CD4-positive, alpha-beta memory T cell (primary cell): ENCODE data around the gene RFTN1. TPM values are rescaled to one million over a fixed set of nuclear protein-coding genes. Genes with fewer than 3 reads are reported as not detected.

Experiments
- CTCF ChIA-PET: fragments of 350-600 bp; sonication (Branson Sonifier 250); formaldehyde crosslinking; loops from one replicate; lab custom pipeline; 2021; ENCODE audit warnings: inconsistent platforms; ENCODE audit not compliant: partially characterized antibody; lab: Charles Lee
- POLR2A ChIA-PET: fragments of 350-600 bp; sonication (Branson Sonifier 250); formaldehyde crosslinking; loops from one replicate; lab custom pipeline; 2021; ENCODE audit not compliant: partially characterized antibody; lab: Charles Lee
- DNase-seq, 5 donors: peaks; one replicate each; pipeline versions ENCODE4 v3.0.0 to v3.0.0-alpha.2; 2020 to 2022; ENCODE audit warnings: mixed read lengths in 1 of 5
- H3K27ac ChIP-seq: one replicate; pipeline ENCODE4 v1.7.0; 2013; ENCODE audit warnings: low read depth, low read length
- H3K27me3 ChIP-seq: 2 replicates; pipeline ENCODE4 v1.7.0; 2013; ENCODE audit warnings: mild to moderate bottlenecking, low read length, moderate library complexity; ENCODE audit not compliant: insufficient read depth
- H3K36me3 ChIP-seq: 2 replicates; pipeline ENCODE4 v1.7.0; 2013; ENCODE audit warnings: mild to moderate bottlenecking, low read length, moderate library complexity; ENCODE audit not compliant: insufficient read depth
- H3K4me1 ChIP-seq: 2 replicates; pipeline ENCODE4 v1.7.0; 2013; ENCODE audit warnings: mild to moderate bottlenecking, low read length, moderate library complexity; ENCODE audit not compliant: insufficient read depth
- H3K4me3 ChIP-seq, 2 donors: one replicate each; pipeline ENCODE4 v1.7.0; 2013; ENCODE audit warnings: low read length in 2 of 2, mild to moderate bottlenecking in 1 of 2
- H3K9me3 ChIP-seq, 2 donors: one replicate each; pipeline ENCODE4 v1.7.0; 2013; ENCODE audit warnings: low read length in 2 of 2, control low read depth in 1 of 2; ENCODE audit not compliant: control insufficient read depth in 1 of 2
- H3K27ac Mint-ChIP-seq, 7 donors: one replicate each; pipeline ENCODE4 v1.8.0; 2020 to 2021; ENCODE audit warnings: mixed read lengths in 7 of 7, mild to moderate bottlenecking in 6 of 7, inconsistent platforms in 3 of 7, moderate library complexity in 3 of 7
- H3K27me3 Mint-ChIP-seq, 2 donors: one replicate each; pipeline ENCODE4 v1.8.0; 2020 to 2021; ENCODE audit warnings: mixed read lengths in 2 of 2
- H3K36me3 Mint-ChIP-seq, 2 donors: one replicate each; pipeline ENCODE4 v1.8.0; 2020 to 2021; ENCODE audit warnings: mixed read lengths in 2 of 2, inconsistent platforms in 1 of 2, mild to moderate bottlenecking in 1 of 2
- H3K4me1 Mint-ChIP-seq, 4 donors: one replicate each; pipeline ENCODE4 v1.8.0; 2020 to 2021; ENCODE audit warnings: mixed read lengths in 4 of 4, mild to moderate bottlenecking in 1 of 4
- H3K4me3 Mint-ChIP-seq, 8 donors: one replicate each; pipeline ENCODE4 v1.8.0; 2020 to 2021; ENCODE audit warnings: mixed read lengths in 8 of 8, mild to moderate bottlenecking in 7 of 8, moderate library complexity in 6 of 8, inconsistent platforms in 3 of 8
- H3K9me3 Mint-ChIP-seq, 8 donors: one replicate each; pipeline ENCODE4 v1.8.0; 2020 to 2021; ENCODE audit warnings: mixed read lengths in 8 of 8, mild to moderate bottlenecking in 5 of 8, inconsistent platforms in 3 of 8, moderate library complexity in 1 of 8
- intact Hi-C: fragments of 100-400 bp; cut with micrococcal nuclease; formaldehyde crosslinking; loops from one replicate; pipeline ENCODE4 v1.15.1; 2023
- polyA plus RNA-seq, 2 donors: library from polyadenylated mRNA; unstranded; fragments of 300-500 nt; fragmentation: Illumina TruSeq; gene quantifications; one replicate each; pipeline ENCODE4 v1.2.3, GENCODE V29; 2021
- total RNA-seq, 2 experiments: library from RNA; stranded (reverse); gene quantifications; one replicate each; pipeline ENCODE4 v1.2.3, GENCODE V29; 2021

Gene RFTN1
- total and polyA plus RNA-seq, 4 experiments from 2014 or later, result 38.3 to 59.7 (median 52.0) TPM

GRCh38 chr3:16466822-16467221, 46.7 kb downstream of the RFTN1 start:
- ChIA-PET POLR2A (interaction anchor here (2.4 to 3.7 kb wide), 2 partner anchors 16 to 46 kb away, joined by 6 to 16 read pairs; partner anchors contain the start of gene RFTN1), CTCF (no interaction called here)
- Mint-ChIP-seq H3K27me3 (no peaks in the 10 kb centered on the region), H3K27ac (peak overlapping the region in 6 of 7 donors; percentile 25 to 96 (median 94)), H3K9me3 (peaks cover 0 to 9% (median 2%) of the 10 kb centered on the region in 8 donors), H3K4me3 (peak overlapping the region in 4 of 8 donors; percentile 1 to 32 (median 10)), H3K36me3 (peaks cover 40 to 57% of the 10 kb centered on the region in 2 donors), H3K4me1 (peaks cover 46 to 72% (median 59%) of the 10 kb centered on the region in 4 donors)
- DNase-seq, result no peak
- Histone ChIP-seq H3K27ac (no peak overlapping the region), H3K36me3 (no peaks in the 10 kb centered on the region), H3K4me3 (no peak overlapping the region), H3K27me3 (no peaks in the 10 kb centered on the region), H3K4me1 (peaks cover 46% of the 10 kb centered on the region), H3K9me3 (no peaks in the 10 kb centered on the region)
- intact Hi-C loops, result loop anchor here (5.0 kb wide), 2 partner anchors 180 to 200 kb away; partner anchors contain the start of gene OXNAD1

GRCh38 chr3:16464511-16465148, 48.9 kb downstream of the RFTN1 start:
- ChIA-PET CTCF (interaction anchor here (1.7 kb wide), 1 partner anchor 65 kb away, joined by 3 read pairs; no protein-coding TSS in a partner anchor), POLR2A (interaction anchor here (1.0 kb wide), 1 partner anchor 18 kb away, joined by 3 read pairs; no protein-coding TSS in a partner anchor)
- Histone ChIP-seq H3K4me1 (peaks cover 42% of the 10 kb centered on the region), H3K4me3 (no peak overlapping the region), H3K27ac (no peak overlapping the region), H3K36me3 (no peaks in the 10 kb centered on the region), H3K27me3 (no peaks in the 10 kb centered on the region), H3K9me3 (no peaks in the 10 kb centered on the region)
- intact Hi-C loops, result loop anchor here (5.0 kb wide), 2 partner anchors 177 to 197 kb away; partner anchors contain the start of gene OXNAD1
- no peak for DNase-seq
- H3K36me3 Mint-ChIP-seq, result peaks cover 25 to 37% of the 10 kb centered on the region in 2 donors
- no peaks in the 10 kb centered on the region for H3K27me3 Mint-ChIP-seq
- H3K9me3 Mint-ChIP-seq, result peaks cover 0 to 3% (median 0%) of the 10 kb centered on the region in 8 donors
- H3K4me3 Mint-ChIP-seq, result no peak overlapping the region
- H3K4me1 Mint-ChIP-seq, result peaks cover 44 to 66% (median 57%) of the 10 kb centered on the region in 4 donors
- peak overlapping the region in 2 of 7 donors; percentile 47 to 52 for H3K27ac Mint-ChIP-seq

GRCh38 chr3:16463914-16464313, 49.6 kb downstream of the RFTN1 start:
- no peaks in the 10 kb centered on the region for H3K9me3 Mint-ChIP-seq
- no peaks in the 10 kb centered on the region for H3K27me3 Mint-ChIP-seq
- H3K4me3 Mint-ChIP-seq, result peak overlapping the region in 1 of 8 donors; percentile 12
- ChIA-PET POLR2A (interaction anchor here (1.0 kb wide), 1 partner anchor 19 kb away, joined by 3 read pairs; no protein-coding TSS in a partner anchor), CTCF (interaction anchor here (1.7 kb wide), 1 partner anchor 65 kb away, joined by 3 read pairs; no protein-coding TSS in a partner anchor)
- H3K4me1 Mint-ChIP-seq, result peaks cover 39 to 59% (median 52%) of the 10 kb centered on the region in 4 donors
- intact Hi-C loops, result no loop called here
- no peaks in the 10 kb centered on the region for H3K27me3 ChIP-seq
- H3K9me3 ChIP-seq, result no peaks in the 10 kb centered on the region
- H3K27ac ChIP-seq, result no peak overlapping the region
- no peaks in the 10 kb centered on the region for H3K36me3 ChIP-seq
- H3K4me3 ChIP-seq, result no peak overlapping the region
- DNase-seq, result no peak
- peaks cover 35% of the 10 kb centered on the region for H3K4me1 ChIP-seq
- H3K27ac Mint-ChIP-seq, result peak overlapping the region in 5 of 7 donors; percentile 37 to 74 (median 47)
- peaks cover 21 to 33% of the 10 kb centered on the region in 2 donors for H3K36me3 Mint-ChIP-seq

GRCh38 chr3:16463119-16463518, 50.4 kb downstream of the RFTN1 start:
- H3K27me3 ChIP-seq, result no peaks in the 10 kb centered on the region
- ChIA-PET POLR2A (interaction anchor here (1.2 kb wide), 2 partner anchors 13 to 19 kb away, joined by 3 to 4 read pairs; no protein-coding TSS in a partner anchor), CTCF (no interaction called here)
- Mint-ChIP-seq H3K4me3 (peak overlapping the region in 4 of 8 donors; percentile 1 to 41 (median 16)), H3K36me3 (peaks cover 18 to 39% of the 10 kb centered on the region in 2 donors), H3K27ac (peak overlapping the region; percentile 13 to 85 (median 53)), H3K9me3 (no peaks in the 10 kb centered on the region), H3K4me1 (peaks cover 35 to 56% (median 46%) of the 10 kb centered on the region in 4 donors), H3K27me3 (no peaks in the 10 kb centered on the region)
- H3K27ac ChIP-seq, result no peak overlapping the region
- H3K9me3 ChIP-seq, result no peaks in the 10 kb centered on the region
- intact Hi-C loops, result no loop called here
- peaks cover 27% of the 10 kb centered on the region for H3K4me1 ChIP-seq
- H3K4me3 ChIP-seq, result no peak overlapping the region
- DNase-seq, result no peak
- no peaks in the 10 kb centered on the region for H3K36me3 ChIP-seq

GRCh38 chr3:16462679-16463078, 50.8 kb downstream of the RFTN1 start:
- Histone ChIP-seq H3K27ac (no peak overlapping the region), H3K27me3 (no peaks in the 10 kb centered on the region), H3K4me3 (no peak overlapping the region), H3K4me1 (peaks cover 23% of the 10 kb centered on the region), H3K9me3 (no peaks in the 10 kb centered on the region), H3K36me3 (no peaks in the 10 kb centered on the region)
- CTCF ChIA-PET, result no interaction called here
- peak; percentile 4 to 64 (median 24) for DNase-seq
- peaks cover 19 to 43% of the 10 kb centered on the region in 2 donors for H3K36me3 Mint-ChIP-seq
- H3K4me3 Mint-ChIP-seq, result peak overlapping the region in 5 of 8 donors; percentile 4 to 47 (median 31)
- peak overlapping the region; percentile 20 to 85 (median 57) for H3K27ac Mint-ChIP-seq
- intact Hi-C loops, result loop anchor here (1.0 kb wide), 1 partner anchor 51 kb away; the partner anchor contains the start of gene RFTN1
- no peaks in the 10 kb centered on the region for H3K9me3 Mint-ChIP-seq
- peaks cover 31 to 52% (median 42%) of the 10 kb centered on the region in 4 donors for H3K4me1 Mint-ChIP-seq
- H3K27me3 Mint-ChIP-seq, result no peaks in the 10 kb centered on the region
- POLR2A ChIA-PET, result interaction anchor here (0.9 to 1.2 kb wide), 3 partner anchors 13 to 33 kb away, joined by 3 to 4 read pairs (median 4); no protein-coding TSS in a partner anchor

GRCh38 chr3:16461463-16462245, 51.8 kb downstream of the RFTN1 start:
- no peaks in the 10 kb centered on the region for H3K9me3 ChIP-seq
- peak overlapping the region in 3 of 7 donors; percentile 50 to 77 (median 53) for H3K27ac Mint-ChIP-seq
- no peaks in the 10 kb centered on the region for H3K36me3 ChIP-seq
- no peak overlapping the region for H3K27ac ChIP-seq
- H3K9me3 Mint-ChIP-seq, result no peaks in the 10 kb centered on the region
- POLR2A ChIA-PET, result interaction anchor here (0.9 to 1.2 kb wide), 3 partner anchors 14 to 34 kb away, joined by 3 to 4 read pairs (median 4); no protein-coding TSS in a partner anchor
- intact Hi-C loops, result loop anchor here (1.0 kb wide), 1 partner anchor 52 kb away; the partner anchor contains the start of gene RFTN1
- H3K27me3 Mint-ChIP-seq, result no peaks in the 10 kb centered on the region
- H3K4me1 ChIP-seq, result peaks cover 18% of the 10 kb centered on the region
- peaks cover 11 to 38% of the 10 kb centered on the region in 2 donors for H3K36me3 Mint-ChIP-seq
- no peak for DNase-seq
- H3K4me3 Mint-ChIP-seq, result no peak overlapping the region
- CTCF ChIA-PET, result no interaction called here
- peaks cover 24 to 42% (median 32%) of the 10 kb centered on the region in 4 donors for H3K4me1 Mint-ChIP-seq
- H3K4me3 ChIP-seq, result no peak overlapping the region
- no peaks in the 10 kb centered on the region for H3K27me3 ChIP-seq
